Esophagus muscularis mucosa (tissue), 4 donors: Measurements from ENCODE around the gene LAMB1. TPM values are rescaled to one million over a fixed set of nuclear protein-coding genes. Genes with fewer than 3 reads are reported as not detected.
"Not testable (repeated sequence)": the region's sequence is repeated elsewhere in the genome, so short reads cannot be mapped to it uniquely, and the experiment has no call there.

Experiments
- DNase-seq: peaks from one replicate; pipeline ENCODE4 v3.0.0-alpha.2; 2017; ENCODE audit errors: extremely low spot score
- H3K27ac ChIP-seq, 4 donors: fragments of 200-600 bp; sonication (generic); replicated peaks in 1 of 4; 1 replicate in 3 of 4; 2 replicates in 1 of 4; pipeline ENCODE4 v1.5.1; 2016 to 2019; ENCODE audit warnings: mild to moderate bottlenecking in 1 of 4
- H3K27me3 ChIP-seq, 4 donors: fragments of 200-600 bp; sonication (generic); one replicate each; pipeline versions ENCODE4 v1.5.1 to v1.6.0; 2016 to 2019
- H3K36me3 ChIP-seq, 4 donors: fragments of 200-600 bp; sonication (generic); one replicate each; pipeline ENCODE4 v1.5.1; 2016 to 2019
- H3K4me1 ChIP-seq, 4 donors: fragments of 200-600 bp; sonication (generic); one replicate each; pipeline ENCODE4 v1.5.1; 2016 to 2019
- H3K4me3 ChIP-seq, 4 donors: fragments of 200-600 bp; sonication (generic); 1 replicate in 2 of 4; 2 replicates in 2 of 4; pipeline ENCODE4 v1.5.1; 2016 to 2019; ENCODE audit warnings: mild to moderate bottlenecking in 4 of 4, moderate library complexity in 1 of 4
- H3K9me3 ChIP-seq, 4 donors: fragments of 200-600 bp; sonication (generic); 1 replicate in 3 of 4; 2 replicates in 1 of 4; pipeline ENCODE4 v1.5.1; 2016 to 2019
- CTCF ChIP-seq, 3 experiments: fragments of 200-600 bp in 2 of 3; fragments of 450-650 bp in 1 of 3; sonication (generic) in 2 of 3; IDR thresholded peaks; one replicate each; pipeline ENCODE4 v1.5.1; 2017 to 2019; ENCODE audit warnings: antibody characterized with exemption in 3 of 3, mild to moderate bottlenecking in 2 of 3, moderate library complexity in 1 of 3
- EP300 ChIP-seq: sonication (generic); formaldehyde crosslinking; IDR thresholded peaks from one replicate; pipeline ENCODE4 v1.6.1; 2017; ENCODE audit warnings: antibody characterized with exemption
- POLR2A ChIP-seq: fragments of 450-650 bp; IDR thresholded peaks from one replicate; pipeline ENCODE4 v1.6.1; 2017; ENCODE audit warnings: antibody characterized with exemption, moderate library complexity, mild to moderate bottlenecking, low read depth
- POLR2AphosphoS5 ChIP-seq, 2 donors: sonication (generic); formaldehyde crosslinking; IDR thresholded peaks; one replicate each; pipeline ENCODE4 v1.6.1; 2017; ENCODE audit warnings: antibody characterized with exemption in 2 of 2
- WGBS: methylation state at CpG from one replicate; pipeline ENCODE4 v1.1.5; 2018; 5-methylcytosine and 5-hydroxymethylcytosine counted together
- intact Hi-C: fragments of 100-400 bp; cut with DNase I; formaldehyde crosslinking; loops from one replicate; pipeline ENCODE4 v1.15.1; 2023
- total RNA-seq, 4 donors: library from RNA; depleted of rRNA; stranded (reverse); fragments of >200 nt; gene quantifications; one replicate each; pipeline versions ENCODE4 v1.1.0 to v1.2.1, GENCODE V29; 2016

Gene LAMB1
- total RNA-seq, 4 donors from 2014 or later, result 167 to 240 (median 219) TPM

GRCh38 chr7:107889992-107890391 lies 113.0 kb downstream of the LAMB1 start:
- H3K9me3 ChIP-seq, result no peaks in the 10 kb centered on the region
- peaks cover 30 to 44% (median 42%) of the 10 kb centered on the region in 4 donors for H3K4me1 ChIP-seq
- no peak for DNase-seq
- TF ChIP-seq POLR2A (no peak), CTCF (IDR thresholded peaks at IDR 0.05) (no peak), EP300 (no peak), POLR2AphosphoS5 (IDR thresholded peaks at IDR 0.05) (no peak)
- 58% methylated on average over 3 of the region's 3 CpGs for WGBS
- intact Hi-C loops, result loop anchor here (5.0 to 10.0 kb wide), 2 partner anchors 112 to 715 kb away; partner anchors contain the start of gene LAMB1
- peak overlapping the region; percentile 93 to 95 (median 94) for H3K27ac ChIP-seq
- peak overlapping the region in 3 of 4 donors; percentile 73 to 87 (median 74) for H3K4me3 ChIP-seq
- peaks cover 0 to 4% (median 0%) of the 10 kb centered on the region in 4 donors for H3K27me3 ChIP-seq
- H3K36me3 ChIP-seq, result peaks cover 0 to 8% (median 4%) of the 10 kb centered on the region in 4 donors

- H3K36me3 ChIP-seq, H3K9me3 ChIP-seq, H3K27me3 ChIP-seq, H3K4me3 ChIP-seq, DNase-seq, H3K27ac ChIP-seq: not testable (repeated sequence)
- WGBS, result 96% methylated on average over 7 of the region's 22 CpGs
- H3K4me1 ChIP-seq, result peaks cover 11 to 23% (median 21%) of the 10 kb centered on the region in 4 donors
- intact Hi-C loops, result loop anchor here (10.0 kb wide), 1 partner anchor 713 kb away; no protein-coding TSS in a partner anchor
Observed at GRCh38 chr7:107887827-107888226, 115.1 kb downstream of the LAMB1 start.

- no peak for TF ChIP-seq CTCF (IDR thresholded peaks at IDR 0.05)
- TF ChIP-seq EP300, result no peak
- no peak for TF ChIP-seq POLR2AphosphoS5 (IDR thresholded peaks at IDR 0.05)
- TF ChIP-seq POLR2A, result no peak
- intact Hi-C loops, result loop anchor here (5.0 to 10.0 kb wide), 2 partner anchors 263 to 709 kb away; no protein-coding TSS in a partner anchor
- Histone ChIP-seq H3K9me3 (no peaks in the 10 kb centered on the region), H3K36me3 (no peaks in the 10 kb centered on the region), H3K27ac (no peak overlapping the region), H3K4me3 (no peak overlapping the region), H3K27me3 (peaks cover 0 to 4% (median 0%) of the 10 kb centered on the region in 4 donors), H3K4me1 (peaks cover 0 to under 1% (median 0%) of the 10 kb centered on the region in 4 donors)
- DNase-seq, result no peak
- WGBS, result 72% methylated on average over 6 of the region's 6 CpGs
Observed at GRCh38 chr7:107884066-107884818, 118.7 kb downstream of the LAMB1 start.

GRCh38 chr7:107882766-107883165 lies 120.2 kb downstream of the LAMB1 start:
- H3K4me3 ChIP-seq, result no peak overlapping the region
- no peaks in the 10 kb centered on the region for H3K36me3 ChIP-seq
- DNase-seq, result no peak
- 74% methylated on average over 2 of the region's 2 CpGs for WGBS
- intact Hi-C loops, result loop anchor here (5.0 to 10.0 kb wide), 2 partner anchors 265 to 708 kb away; no protein-coding TSS in a partner anchor
- peaks cover 0 to 4% (median 0%) of the 10 kb centered on the region in 4 donors for H3K4me1 ChIP-seq
- H3K27me3 ChIP-seq, result peaks cover 0 to 4% (median 0%) of the 10 kb centered on the region in 4 donors
- H3K9me3 ChIP-seq, result no peaks in the 10 kb centered on the region
- TF ChIP-seq EP300 (no peak), CTCF (IDR thresholded peaks at IDR 0.05) (no peak)
- H3K27ac ChIP-seq, result no peak overlapping the region

- no peaks in the 10 kb centered on the region for H3K36me3 ChIP-seq
- H3K4me3 ChIP-seq, result no peak overlapping the region
- intact Hi-C loops, result loop anchor here (2.0 to 10.0 kb wide), 4 partner anchors 268 to 705 kb away; partner anchors contain the start of genes COG5 and DUS4L
- no peak for DNase-seq
- H3K27me3 ChIP-seq, result no peaks in the 10 kb centered on the region
- no peak overlapping the region for H3K27ac ChIP-seq
- TF ChIP-seq CTCF (IDR thresholded peaks at IDR 0.05), result peak; percentile 74 to 87 (median 86)
- no peak for TF ChIP-seq POLR2AphosphoS5 (IDR thresholded peaks at IDR 0.05)
- WGBS, result 0% methylated on average over 3 of the region's 3 CpGs
- peaks cover 0 to 5% (median 0%) of the 10 kb centered on the region in 4 donors for H3K4me1 ChIP-seq
- no peaks in the 10 kb centered on the region for H3K9me3 ChIP-seq
Observed at GRCh38 chr7:107879400-107880035, 123.4 kb downstream of the LAMB1 start.
